ENCODE results near the gene PRKCE.

PRKCE gene

GRCh38 chr2:45746888-45747287 lies 95.4 kb downstream of the PRKCE start:
- in situ Hi-C loops (cut with MboI; ENCODE audit: low sequenced_read_pairs, unreplicated experiment), result no loop called here
- TF ChIP-seq, protein P1, sequence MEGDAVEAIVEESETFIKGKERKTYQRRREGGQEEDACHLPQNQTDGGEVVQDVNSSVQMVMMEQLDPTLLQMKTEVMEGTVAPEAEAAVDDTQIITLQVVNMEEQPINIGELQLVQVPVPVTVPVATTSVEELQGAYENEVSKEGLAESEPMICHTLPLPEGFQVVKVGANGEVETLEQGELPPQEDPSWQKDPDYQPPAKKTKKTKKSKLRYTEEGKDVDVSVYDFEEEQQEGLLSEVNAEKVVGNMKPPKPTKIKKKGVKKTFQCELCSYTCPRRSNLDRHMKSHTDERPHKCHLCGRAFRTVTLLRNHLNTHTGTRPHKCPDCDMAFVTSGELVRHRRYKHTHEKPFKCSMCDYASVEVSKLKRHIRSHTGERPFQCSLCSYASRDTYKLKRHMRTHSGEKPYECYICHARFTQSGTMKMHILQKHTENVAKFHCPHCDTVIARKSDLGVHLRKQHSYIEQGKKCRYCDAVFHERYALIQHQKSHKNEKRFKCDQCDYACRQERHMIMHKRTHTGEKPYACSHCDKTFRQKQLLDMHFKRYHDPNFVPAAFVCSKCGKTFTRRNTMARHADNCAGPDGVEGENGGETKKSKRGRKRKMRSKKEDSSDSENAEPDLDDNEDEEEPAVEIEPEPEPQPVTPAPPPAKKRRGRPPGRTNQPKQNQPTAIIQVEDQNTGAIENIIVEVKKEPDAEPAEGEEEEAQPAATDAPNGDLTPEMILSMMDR (IDR thresholded peaks at IDR 0.05; ENCODE audit: borderline replicate concordance, control extremely low read depth, extremely low read depth, insufficient read depth, missing control alignments), result no peak
- DNase-seq (ENCODE audit: low spot score), result no peak

DNA sequence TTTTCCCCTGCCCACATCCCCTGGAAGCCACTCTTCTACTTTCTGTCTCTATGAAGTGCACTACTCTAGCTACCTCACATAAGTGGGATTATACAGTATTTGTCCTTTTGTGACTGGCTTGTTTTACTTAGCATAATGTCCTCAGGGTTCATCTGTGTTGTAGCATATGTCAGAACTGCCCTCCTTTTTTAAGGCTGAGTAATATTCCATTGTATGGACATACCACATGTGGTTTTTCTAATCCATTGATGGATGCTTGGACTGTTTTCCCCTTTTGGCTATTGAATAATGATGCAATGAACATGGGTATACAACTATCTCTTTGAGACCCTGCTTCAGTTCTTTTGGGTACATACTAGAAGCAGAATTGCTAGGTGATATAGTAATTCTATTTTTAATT lies 95.9 kb downstream of the PRKCE start:
- TF ChIP-seq, protein P1 (IDR thresholded peaks at IDR 0.05; ENCODE audit: borderline replicate concordance, control extremely low read depth, extremely low read depth, insufficient read depth, missing control alignments), result no peak
- no peak for DNase-seq (ENCODE audit: low spot score)
- in situ Hi-C loops (cut with MboI; ENCODE audit: low sequenced_read_pairs, unreplicated experiment), result no loop called here

DNA sequence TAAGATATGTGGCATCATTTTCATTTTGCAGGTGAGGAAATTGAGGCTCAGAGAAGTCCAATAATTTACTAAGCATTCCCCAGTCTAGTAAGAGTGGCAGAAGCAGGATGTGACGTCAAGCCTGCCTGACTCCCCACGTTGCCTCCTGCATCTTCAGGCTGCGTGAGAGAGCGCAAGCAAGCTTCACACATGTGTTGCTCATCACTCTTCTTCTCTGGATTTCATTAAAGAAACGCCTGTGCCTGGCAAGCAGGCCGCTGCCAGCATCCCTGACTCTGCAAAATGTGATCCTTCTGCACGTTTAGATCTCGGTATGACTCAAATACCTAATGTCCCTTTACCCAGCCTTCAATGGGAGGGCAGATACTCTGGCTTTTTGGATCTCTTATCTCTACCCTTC lies 96.8 kb downstream of the PRKCE start:
- TF ChIP-seq, protein P1 (IDR thresholded peaks at IDR 0.05; ENCODE audit: borderline replicate concordance, control extremely low read depth, extremely low read depth, insufficient read depth, missing control alignments), result no peak
- no peak for DNase-seq (ENCODE audit: low spot score)
- in situ Hi-C loops (cut with MboI; ENCODE audit: low sequenced_read_pairs, unreplicated experiment), result no loop called here

- in situ Hi-C loops (cut with MboI; ENCODE audit: low sequenced_read_pairs, unreplicated experiment), result no loop called here
- TF ChIP-seq, protein P1 (IDR thresholded peaks at IDR 0.05; ENCODE audit: borderline replicate concordance, control extremely low read depth, extremely low read depth, insufficient read depth, missing control alignments), result no peak
- no peak for DNase-seq (ENCODE audit: low spot score)
These were observed 98.5 kb downstream of the PRKCE start for GRCh38 chr2:45750001-45750400.

DNA sequence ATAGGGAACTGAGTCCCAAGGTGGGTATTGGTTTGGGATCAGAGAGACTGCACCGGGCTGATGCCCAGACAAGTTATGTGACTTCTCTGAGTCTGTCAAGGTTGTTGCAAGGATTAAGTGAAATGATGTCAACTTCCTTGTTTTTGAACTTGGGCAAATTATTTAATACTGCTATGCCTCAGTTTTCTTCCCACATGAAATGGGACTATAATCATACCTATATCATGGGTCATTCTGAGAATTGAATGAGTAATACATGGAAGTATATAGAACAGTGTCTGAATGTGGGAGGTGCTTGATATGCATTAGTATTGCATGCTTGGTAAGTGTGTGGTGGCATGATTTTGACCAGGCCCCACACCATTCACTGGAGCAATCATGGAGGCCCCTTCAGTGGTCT lies 99.0 kb downstream of the PRKCE start:
- TF ChIP-seq, protein P1 (IDR thresholded peaks at IDR 0.05; ENCODE audit: borderline replicate concordance, control extremely low read depth, extremely low read depth, insufficient read depth, missing control alignments), result no peak
- in situ Hi-C loops (cut with MboI; ENCODE audit: low sequenced_read_pairs, unreplicated experiment), result no loop called here
- DNase-seq (ENCODE audit: low spot score), result no peak

GRCh38 chr2:45753381-45753780 lies 101.9 kb downstream of the PRKCE start:
- in situ Hi-C loops (cut with MboI; ENCODE audit: low sequenced_read_pairs, unreplicated experiment), result no loop called here
- TF ChIP-seq, protein P1 (IDR thresholded peaks at IDR 0.05; ENCODE audit: borderline replicate concordance, control extremely low read depth, extremely low read depth, insufficient read depth, missing control alignments), result no peak

More at GRCh38 chr2:45753381-45753780, 101.9 kb downstream of the PRKCE start:
- DNase-seq (ENCODE audit: low spot score), result no peak
